Heart left ventricle (tissue), 16 donors: ENCODE results near the gene SHANK3. TPM values are rescaled to one million over a fixed set of nuclear protein-coding genes. Genes with fewer than 3 reads are reported as not detected.
"Not testable (repeated sequence)": the region's sequence is repeated elsewhere in the genome, so short reads cannot be mapped to it uniquely, and the experiment has no call there.

Experiments used
- ATAC-seq, 4 donors: fragments of 200-7000 bp; cut with Tn5 transposase; one replicate each; pipeline ENCODE4 v1.9.1; 2020 to 2022; ENCODE audit warnings: moderate library complexity in 4 of 4, mild to moderate bottlenecking in 3 of 4, moderate number of reproducible peaks in 1 of 4
- DNase-seq, 5 donors: peaks; one replicate each; pipeline ENCODE4 v3.0.0-alpha.2; 2020
- H3K27ac ChIP-seq, 12 donors: fragments of 200-600 bp; sonication (generic) in 4 of 12; one replicate each; pipeline versions ENCODE4 v1.5.0 to v1.8.0; 2016 to 2022; ENCODE audit warnings: mild to moderate bottlenecking in 2 of 12
- H3K27me3 ChIP-seq, 9 donors: fragments of 200-600 bp; sonication (generic) in 2 of 9; one replicate each; pipeline versions ENCODE4 v1.5.1 to v1.8.0; 2016 to 2022; ENCODE audit warnings: mild to moderate bottlenecking in 3 of 9
- H3K36me3 ChIP-seq, 9 donors: fragments of 200-600 bp; sonication (generic) in 2 of 9; one replicate each; pipeline versions ENCODE4 v1.5.0 to v1.8.0; 2018 to 2022; ENCODE audit warnings: mild to moderate bottlenecking in 2 of 9
- H3K4me1 ChIP-seq, 12 donors: fragments of 200-600 bp; sonication (generic) in 4 of 12; one replicate each; pipeline versions ENCODE4 v1.5.0 to v1.8.0; 2016 to 2022; ENCODE audit warnings: mild to moderate bottlenecking in 3 of 12
- H3K4me3 ChIP-seq, 12 donors: fragments of 200-600 bp; sonication (generic) in 4 of 12; one replicate each; pipeline versions ENCODE4 v1.5.0 to v1.8.0; 2017 to 2022; ENCODE audit warnings: mild to moderate bottlenecking in 9 of 12, moderate library complexity in 4 of 12
- H3K9me3 ChIP-seq, 12 donors: fragments of 200-600 bp; sonication (generic) in 4 of 12; one replicate each; pipeline versions ENCODE4 v1.5.0 to v1.8.0; 2016 to 2022; ENCODE audit warnings: mild to moderate bottlenecking in 1 of 12
- CTCF ChIP-seq, 12 donors: fragments of 200-600 bp; sonication (generic) in 4 of 12; IDR thresholded peaks; one replicate each; pipeline versions ENCODE4 v1.5.0 to v1.8.0; 2018 to 2022; ENCODE audit warnings: antibody characterized with exemption in 12 of 12, mild to moderate bottlenecking in 5 of 12
- POLR2A ChIP-seq, 2 donors: fragments of 450-650 bp; IDR thresholded peaks; one replicate each; pipeline ENCODE4 v1.6.1; 2017; ENCODE audit warnings: antibody characterized with exemption in 2 of 2, mild to moderate bottlenecking in 2 of 2, moderate library complexity in 2 of 2
- WGBS, 4 donors: extraction: QIAGEN DNeasy Blood & Tissue Kit in 2 of 4; methylation state at CpG; one replicate each; pipeline versions ENCODE4 v1.1.5 to v1.1.7; 2013 to 2018; 5-methylcytosine and 5-hydroxymethylcytosine counted together
- intact Hi-C, 10 donors: fragments of 100-400 bp; cut with DNase I; formaldehyde crosslinking; loops; one replicate each; pipeline versions ENCODE4 v1.11.1 to v1.14.2; 2022
- polyA plus RNA-seq, 2 donors: library from polyadenylated mRNA; stranded (reverse); fragments of 200-250 nt; gene quantifications; one replicate each; pipeline ENCODE4 v1.2.3, GENCODE V29; 2013
- total RNA-seq, 9 donors: library from RNA; depleted of rRNA in 2 of 9; stranded (reverse); fragments of >200 nt in 2 of 9; fragmentation: NEBNext Ultra II Directional in 3 of 9; extraction: Animal tissue kit (Norgen Biotek cat#: 25700) in 3 of 9; gene quantifications; one replicate each; pipeline versions ENCODE4 v1.1.0 to v1.2.4, GENCODE V29; 2016 to 2023
- donor health status: ischemic (EF 13 %, LVEDD 7.1; RV severe dilation, severe dysfunction).
- donor health status: healthy with polysubstance abuse.
- donor health status: DM: no; HTN: yes; CAD: no.
- donor health status: DM: no; HTN: no; CAD: no.
- donor health status: ischemic (EF 25% LVEDD 6.9; RV normal size, moderate dysfunction).
- donor health status: ischemic (EF 25% LVEDD 5.7; RV mildly dilated, moderate dysfunction).
- donor health status: healthy.
- donor health status: DM: yes; HTN: yes; CAD: no.
- donor health status: ischemic (EF 35%, LVEDD 5.7; RV mildly dilated, moderate dysfunction).
- donor health status: nonischemic (EF 11% LVEDD 7.7; RV severe dilation, severe dysfunction).
- donor health status: DM: yes; HTN: yes; CAD: no.
- donor health status: PGD.
- donor health status: ischemic (EF 29% LVEDD 5.4; RV normal size, mild dysfunction).
- donor health status: nonischemic (EF 23%, LVEDD 6.1; RV moderate dilation, normal function).

Gene SHANK3
- total and polyA plus RNA-seq, 11 donors: 11.3 to 36.0 (median 21.9) TPM

GRCh38 chr22:50633086-50633485 is 39.5 kb upstream of the SHANK3 start:
- Histone ChIP-seq H3K27ac (no peak overlapping the region), H3K4me1 (peaks cover 0 to 12% (median 6%) of the 10 kb centered on the region in 12 donors), H3K4me3 (no peak overlapping the region), H3K9me3 (no peaks in the 10 kb centered on the region), H3K27me3 (no peaks in the 10 kb centered on the region), H3K36me3 (no peaks in the 10 kb centered on the region)
- no peak for ATAC-seq
- DNase-seq: no peak
- TF ChIP-seq POLR2A (IDR thresholded peaks at IDR 0.05) (no peak), CTCF (IDR thresholded peaks at IDR 0.05) (no peak)
- WGBS, 4 donors: 84 to 97% (median 89%) methylated on average over 5 of the region's 5 CpGs
- intact Hi-C loops: loop anchor here in 2 of 10 donors (2.0 to 5.0 kb wide), 2 partner anchors 39 to 40 kb away; partner anchors contain the start of gene SHANK3 (in 2 of the 2)

- no peaks in the 10 kb centered on the region for H3K9me3 ChIP-seq
- no peak overlapping the region for H3K4me3 ChIP-seq
- H3K27me3 ChIP-seq: no peaks in the 10 kb centered on the region
- WGBS, 4 donors: 85 to 90% (median 88%) methylated on average over 11 of the region's 11 CpGs
- no peaks in the 10 kb centered on the region for H3K36me3 ChIP-seq
- no peak overlapping the region for H3K27ac ChIP-seq
- H3K4me1 ChIP-seq: peaks cover 0 to 7% (median 3%) of the 10 kb centered on the region in 12 donors
- ATAC-seq (no peak), DNase-seq (no peak)
- intact Hi-C loops: loop anchor here in 2 of 10 donors (2.0 to 5.0 kb wide), 2 partner anchors 39 kb away; partner anchors contain the start of gene SHANK3 (in 2 of the 2)
- no peak for TF ChIP-seq CTCF (IDR thresholded peaks at IDR 0.05)
- no peak for TF ChIP-seq POLR2A (IDR thresholded peaks at IDR 0.05)
Measured at GRCh38 chr22:50633771-50634170, 38.9 kb upstream of the SHANK3 start.

GRCh38 chr22:50635591-50635990 is 37.0 kb upstream of the SHANK3 start:
- no peak for TF ChIP-seq POLR2A (IDR thresholded peaks at IDR 0.05)
- TF ChIP-seq CTCF (IDR thresholded peaks at IDR 0.05): no peak
- Histone ChIP-seq H3K4me3 (no peak overlapping the region), H3K27ac (no peak overlapping the region), H3K27me3 (no peaks in the 10 kb centered on the region), H3K36me3 (no peaks in the 10 kb centered on the region), H3K9me3 (no peaks in the 10 kb centered on the region), H3K4me1 (peaks cover 0 to under 1% (median 0%) of the 10 kb centered on the region in 12 donors)
- intact Hi-C loops: no loop called here
- no peak for DNase-seq
- 93 to 98% (median 96%) methylated on average over 8 to 11 of the region's 11 CpGs for WGBS, 4 donors
- no peak for ATAC-seq

- 96 to 97% (median 96%) methylated on average over 12 of the region's 12 CpGs for WGBS, 4 donors
- Histone ChIP-seq H3K27me3 (peaks cover 0 to 22% (median 8%) of the 10 kb centered on the region in 9 donors), H3K4me1 (peaks cover 0 to 18% (median 14%) of the 10 kb centered on the region in 12 donors), H3K27ac (peak overlapping the region in 9 of 12 donors; percentile 24 to 77 (median 64))
- H3K9me3 ChIP-seq, H3K4me3 ChIP-seq, H3K36me3 ChIP-seq, DNase-seq, ATAC-seq: not testable (repeated sequence)
- intact Hi-C loops: loop anchor here in 1 of 10 donors (2.0 kb wide), 1 partner anchor 33 kb away; the partner anchor contains the start of gene SHANK3
Measured at GRCh38 chr22:50640296-50640695, 32.3 kb upstream of the SHANK3 start.
